ENCODE measurements around the gene UBTD1. TPM values are rescaled to one million over a fixed set of nuclear protein-coding genes. Genes with fewer than 3 reads are reported as not detected.

Gene UBTD1
- total RNA-seq, 6 donors from 2014 or later = 40.6 to 93.1 (median 67.3) TPM

DNA sequence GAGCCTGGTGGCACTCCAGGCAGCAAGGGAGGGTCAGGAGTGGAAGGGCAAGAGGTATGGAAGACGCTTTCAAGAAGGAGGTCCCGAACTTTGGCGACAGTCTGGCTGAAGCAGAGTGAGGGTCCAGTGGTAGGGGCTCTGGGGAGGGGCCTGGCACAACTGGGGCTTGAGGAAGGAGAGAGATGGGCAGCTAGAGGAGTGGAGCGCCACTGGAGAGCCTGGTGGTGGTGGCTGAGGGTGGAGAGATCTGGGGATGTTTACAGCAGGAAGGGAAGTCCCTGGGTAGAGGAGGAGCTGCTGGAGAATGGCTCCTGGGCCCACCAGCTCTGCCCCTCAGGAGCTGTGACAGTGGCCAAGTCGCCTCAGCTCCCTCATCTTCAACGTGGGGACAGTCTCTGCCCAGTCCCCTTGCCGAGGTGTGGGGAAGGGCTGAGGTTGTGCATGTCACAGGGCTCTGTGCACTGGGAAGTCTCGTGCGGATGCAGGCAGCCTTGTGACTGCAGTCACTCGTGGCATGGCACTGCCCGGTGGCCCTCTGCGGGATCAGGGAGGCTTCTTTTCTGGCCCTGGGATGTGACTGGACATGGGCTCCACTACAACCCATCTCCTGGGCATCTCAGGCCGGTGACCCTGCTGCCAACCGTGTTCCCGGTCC is 18.5 kb downstream of the UBTD1 start:
- peak overlapping the region; percentile 49 to 86 (median 74) for H3K27ac ChIP-seq
- TF ChIP-seq, protein P1, sequence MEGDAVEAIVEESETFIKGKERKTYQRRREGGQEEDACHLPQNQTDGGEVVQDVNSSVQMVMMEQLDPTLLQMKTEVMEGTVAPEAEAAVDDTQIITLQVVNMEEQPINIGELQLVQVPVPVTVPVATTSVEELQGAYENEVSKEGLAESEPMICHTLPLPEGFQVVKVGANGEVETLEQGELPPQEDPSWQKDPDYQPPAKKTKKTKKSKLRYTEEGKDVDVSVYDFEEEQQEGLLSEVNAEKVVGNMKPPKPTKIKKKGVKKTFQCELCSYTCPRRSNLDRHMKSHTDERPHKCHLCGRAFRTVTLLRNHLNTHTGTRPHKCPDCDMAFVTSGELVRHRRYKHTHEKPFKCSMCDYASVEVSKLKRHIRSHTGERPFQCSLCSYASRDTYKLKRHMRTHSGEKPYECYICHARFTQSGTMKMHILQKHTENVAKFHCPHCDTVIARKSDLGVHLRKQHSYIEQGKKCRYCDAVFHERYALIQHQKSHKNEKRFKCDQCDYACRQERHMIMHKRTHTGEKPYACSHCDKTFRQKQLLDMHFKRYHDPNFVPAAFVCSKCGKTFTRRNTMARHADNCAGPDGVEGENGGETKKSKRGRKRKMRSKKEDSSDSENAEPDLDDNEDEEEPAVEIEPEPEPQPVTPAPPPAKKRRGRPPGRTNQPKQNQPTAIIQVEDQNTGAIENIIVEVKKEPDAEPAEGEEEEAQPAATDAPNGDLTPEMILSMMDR (IDR thresholded peaks at IDR 0.05) = no peak
- TF ChIP-seq EP300 (IDR thresholded peaks at IDR 0.05) = no peak
- TF ChIP-seq POLR2A (IDR thresholded peaks at IDR 0.05) = no peak
- no peak for TF ChIP-seq POLR2AphosphoS5 (IDR thresholded peaks at IDR 0.05)
- ATAC-seq (ENCODE audit: low FRiP score in 2 of 2) (no peak), DNase-seq (no peak)
- no peaks in the 10 kb centered on the region for H3K27me3 ChIP-seq
- H3K9me3 ChIP-seq = no peaks in the 10 kb centered on the region
- 83 to 85% methylated on average over 14 to 15 of the region's 15 CpGs for WGBS, 2 donors
- H3K4me1 ChIP-seq = peaks cover 27 to 72% (median 57%) of the 10 kb centered on the region in 4 donors
- H3K4me3 ChIP-seq = no peak overlapping the region
- no peaks in the 10 kb centered on the region for H3K36me3 ChIP-seq

GRCh38 chr10:97517778-97518300 is 19.1 kb downstream of the UBTD1 start:
- DNase-seq (peak in 1 of 2 donors; percentile 67), ATAC-seq (ENCODE audit: low FRiP score in 2 of 2) (no peak)
- WGBS, 2 donors = 40 to 44% methylated on average over 6 of the region's 6 CpGs
- no peaks in the 10 kb centered on the region for H3K9me3 ChIP-seq
- H3K36me3 ChIP-seq = no peaks in the 10 kb centered on the region
- no peaks in the 10 kb centered on the region for H3K27me3 ChIP-seq
- peaks cover 27 to 78% (median 57%) of the 10 kb centered on the region in 4 donors for H3K4me1 ChIP-seq
- H3K27ac ChIP-seq = peak overlapping the region; percentile 49 to 86 (median 74)
- TF ChIP-seq POLR2A (IDR thresholded peaks at IDR 0.05) (no peak), POLR2AphosphoS5 (IDR thresholded peaks at IDR 0.05) (no peak), EP300 (IDR thresholded peaks at IDR 0.05) (no peak)
- TF ChIP-seq, protein P1 (IDR thresholded peaks at IDR 0.05) = no peak
- no peak overlapping the region for H3K4me3 ChIP-seq

DNA sequence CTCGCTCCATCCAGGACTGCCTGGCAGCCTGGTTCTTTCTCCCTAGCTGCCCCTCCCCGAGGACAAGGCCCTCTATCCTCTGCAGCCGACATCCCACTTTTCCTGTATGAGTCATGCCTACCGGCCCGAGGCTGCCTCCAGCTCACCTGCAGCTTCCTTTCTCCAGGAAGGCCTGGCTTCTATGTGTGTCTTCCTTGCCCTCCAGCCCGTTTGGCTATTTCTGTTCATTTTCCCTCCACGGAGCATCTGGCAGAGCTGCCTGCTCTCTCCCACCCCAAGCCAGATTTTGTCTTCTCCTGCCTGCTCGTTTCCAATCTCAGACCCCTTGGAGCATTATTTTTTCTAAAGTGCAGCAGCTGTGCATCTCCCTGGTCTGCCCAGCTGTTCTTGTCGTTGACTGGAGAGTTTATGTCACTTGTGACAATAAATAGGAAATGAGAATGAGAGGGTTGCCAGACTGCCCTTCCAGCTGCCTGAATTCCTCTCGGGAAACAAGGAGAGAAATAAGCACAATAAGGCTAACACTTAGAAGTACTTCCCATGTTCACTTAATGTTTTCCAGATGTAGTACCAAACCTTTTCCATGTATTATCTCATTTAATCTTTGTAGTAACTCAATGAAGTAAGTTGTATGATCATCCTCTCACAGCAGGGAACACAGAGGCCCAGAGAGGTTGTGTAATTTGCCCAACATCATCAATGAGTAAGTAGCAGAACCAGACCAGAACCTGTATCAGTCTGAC is 19.7 kb downstream of the UBTD1 start:
- H3K27me3 ChIP-seq = no peaks in the 10 kb centered on the region
- peak overlapping the region; percentile 49 to 86 (median 74) for H3K27ac ChIP-seq
- H3K9me3 ChIP-seq = no peaks in the 10 kb centered on the region
- peaks cover 27 to 79% (median 57%) of the 10 kb centered on the region in 4 donors for H3K4me1 ChIP-seq
- no peak overlapping the region for H3K4me3 ChIP-seq
- H3K36me3 ChIP-seq = no peaks in the 10 kb centered on the region
- no peak for TF ChIP-seq EP300 (IDR thresholded peaks at IDR 0.05)
- no peak for TF ChIP-seq POLR2A (IDR thresholded peaks at IDR 0.05)
- no peak for TF ChIP-seq POLR2AphosphoS5 (IDR thresholded peaks at IDR 0.05)
- TF ChIP-seq, protein P1 (IDR thresholded peaks at IDR 0.05) = no peak
- WGBS, 2 donors = 21 to 23% methylated on average over 10 of the region's 10 CpGs
- DNase-seq (peak in 1 of 2 donors; percentile 60), ATAC-seq (ENCODE audit: low FRiP score in 2 of 2) (peak; percentile 41 to 73)

- TF ChIP-seq, protein P1 (IDR thresholded peaks at IDR 0.05) = no peak
- no peak for TF ChIP-seq POLR2A (IDR thresholded peaks at IDR 0.05)
- TF ChIP-seq EP300 (IDR thresholded peaks at IDR 0.05) = no peak
- TF ChIP-seq POLR2AphosphoS5 (IDR thresholded peaks at IDR 0.05) = no peak
- H3K9me3 ChIP-seq = no peaks in the 10 kb centered on the region
- H3K4me3 ChIP-seq = no peak overlapping the region
- H3K4me1 ChIP-seq = peaks cover 27 to 85% (median 57%) of the 10 kb centered on the region in 4 donors
- H3K27me3 ChIP-seq = no peaks in the 10 kb centered on the region
- 34 to 64% methylated on average over 2 of the region's 2 CpGs for WGBS, 2 donors
- H3K36me3 ChIP-seq = no peaks in the 10 kb centered on the region
- peak overlapping the region; percentile 17 to 86 (median 74) for H3K27ac ChIP-seq
- ATAC-seq (ENCODE audit: low FRiP score in 2 of 2) = no peak
- DNase-seq = no peak
Measured at GRCh38 chr10:97519342-97519741, 20.6 kb downstream of the UBTD1 start.
